ENCODE measurements around the gene PLA2G5.

GRCh38 chr1:20072771-20073170 is 2.8 kb downstream of the PLA2G5 start:
- no peak for TF ChIP-seq PATZ1 (CRISPR knock-in tag; IDR thresholded peaks at IDR 0.05; ENCODE audit: borderline replicate concordance)
- TF ChIP-seq CREB5 (CRISPR knock-in tag; IDR thresholded peaks at IDR 0.05; ENCODE audit: low read depth): no peak
- no peak for TF ChIP-seq ARNTL (CRISPR knock-in tag; IDR thresholded peaks at IDR 0.05; ENCODE audit: borderline replicate concordance, low read depth)
- TF ChIP-seq CSRNP3 (CRISPR knock-in tag; IDR thresholded peaks at IDR 0.05): no peak
- no peak for TF ChIP-seq ZNF70 (CRISPR knock-in tag; IDR thresholded peaks at IDR 0.05)
- TF ChIP-seq BACH2 (CRISPR knock-in tag; IDR thresholded peaks at IDR 0.05; ENCODE audit: borderline replicate concordance): no peak
- TF ChIP-seq ZFP3 (CRISPR knock-in tag; IDR thresholded peaks at IDR 0.05): no peak
- TF ChIP-seq CSDC2 (CRISPR knock-in tag; IDR thresholded peaks at IDR 0.05): no peak
